Activated T-helper 9 cell treated with anti-CD3 and anti-CD28 coated beads, Interleukin-2, amount 50 U/mL, for 16 hours (primary cell): ENCODE data around the gene MRPS21.

Experiments
- DNase-seq: peaks from one replicate; pipeline ENCODE4 v3.0.0-alpha.2; 2020; ENCODE audit warnings: low read depth

Gene MRPS21

DNA sequence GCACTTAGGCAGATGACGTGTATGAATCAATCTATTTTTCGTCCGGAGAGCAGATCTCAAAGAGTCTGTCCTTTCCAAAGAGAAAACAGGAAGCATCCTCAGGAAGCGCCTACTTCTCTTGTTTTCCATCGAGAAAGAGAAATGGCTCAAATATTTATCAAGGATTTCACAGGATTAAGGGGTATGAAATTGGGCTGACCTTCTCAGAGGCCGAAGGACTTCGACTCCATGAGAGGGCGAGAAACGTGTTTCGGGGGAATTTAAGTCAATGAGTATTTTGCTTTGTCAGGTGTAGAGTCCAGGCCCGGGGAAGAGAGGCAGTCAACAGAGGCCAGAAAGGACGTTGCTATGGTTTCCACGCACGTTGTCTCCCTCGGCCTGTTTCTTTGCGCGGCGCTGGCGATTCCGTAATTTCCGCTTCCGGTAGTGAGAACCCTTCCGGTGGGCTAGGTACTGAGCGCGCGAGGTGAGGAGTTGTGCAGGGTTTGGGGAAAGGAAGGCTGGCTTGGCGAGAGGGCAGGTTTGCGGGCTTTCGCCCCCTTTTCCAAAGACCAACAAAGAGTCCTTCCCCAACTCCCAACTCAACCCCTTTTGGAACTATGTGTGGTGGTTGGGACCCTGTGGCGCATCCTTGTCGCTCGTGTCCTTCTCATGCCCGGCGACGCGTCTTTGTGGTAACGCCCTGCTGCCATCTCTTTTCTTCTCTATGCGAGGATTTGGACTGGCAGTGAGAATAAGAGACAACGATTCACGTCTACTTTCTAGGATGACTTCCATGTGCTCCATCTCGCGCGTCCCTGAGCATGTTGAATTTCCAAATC lies at the start of gene MRPS21:
MRPS21 (plus strand) TSS at position 429 of the 821 bp plus-strand sequence. CDS start 506 bp downstream, outside the sequence.
- DNase-seq: peak; percentile 78

GRCh38 chr1:150249936-150250335 lies 43.7 kb upstream of the MRPS21 start:
- DNase-seq: no peak

- DNase-seq: no peak
Observed at GRCh38 chr1:150256198-150256553, 37.5 kb upstream of the MRPS21 start.

- no peak for DNase-seq
Observed at GRCh38 chr1:150256554-150257341, 36.9 kb upstream of the MRPS21 start.

DNA sequence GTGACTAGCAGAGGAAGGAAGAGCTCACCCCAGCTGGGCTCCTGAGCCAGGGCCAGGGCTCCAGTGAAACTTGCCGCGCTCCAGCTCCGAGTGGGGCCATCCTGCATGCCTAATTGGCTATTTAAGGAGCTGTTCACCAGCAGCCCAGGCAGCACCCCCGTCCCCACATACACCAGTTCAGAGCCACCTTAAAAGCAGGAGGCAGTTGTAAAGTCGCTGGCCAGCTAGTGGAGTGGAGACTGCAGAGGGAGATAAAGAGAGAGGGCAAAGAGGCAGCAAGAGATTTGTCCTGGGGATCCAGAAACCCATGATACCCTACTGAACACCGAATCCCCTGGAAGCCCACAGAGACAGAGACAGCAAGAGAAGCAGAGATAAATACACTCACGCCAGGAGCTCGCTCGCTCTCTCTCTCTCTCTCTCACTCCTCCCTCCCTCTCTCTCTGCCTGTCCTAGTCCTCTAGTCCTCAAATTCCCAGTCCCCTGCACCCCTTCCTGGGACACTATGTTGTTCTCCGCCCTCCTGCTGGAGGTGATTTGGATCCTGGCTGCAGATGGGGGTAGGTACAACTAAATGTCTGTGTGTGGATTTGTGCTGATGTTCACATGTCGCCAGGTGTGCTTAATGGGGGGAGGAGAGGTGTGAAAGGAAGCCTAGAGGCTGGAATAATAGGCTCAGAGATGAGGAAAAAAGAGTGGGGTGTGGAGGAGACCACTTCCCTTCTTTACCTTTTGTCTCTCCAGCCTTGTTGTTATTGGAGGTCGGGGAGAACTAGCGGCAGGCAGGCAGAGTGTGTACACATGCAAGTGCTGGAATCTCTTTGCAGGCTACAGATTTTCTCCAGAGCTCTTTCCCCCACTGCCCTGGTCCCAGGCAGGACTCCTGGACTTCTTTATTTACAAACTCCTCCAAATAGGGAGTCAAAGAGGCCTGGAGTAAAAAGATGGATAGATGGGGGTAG lies 35.8 kb upstream of the MRPS21 start, which contains the start of gene CA14:
CA14 (plus strand) TSS at position 151 of the 962 bp plus-strand sequence; CDS start at position 506, 355 bp downstream.
- no peak for DNase-seq

- DNase-seq: no peak
Observed at GRCh38 chr1:150259217-150259616, 34.4 kb upstream of the MRPS21 start.

- DNase-seq: no peak
Observed at GRCh38 chr1:150259758-150260669, 33.6 kb upstream of the MRPS21 start.

- no peak for DNase-seq
Observed at GRCh38 chr1:150261367-150261766, 32.3 kb upstream of the MRPS21 start.

- DNase-seq: no peak
Observed at GRCh38 chr1:150262388-150263320, 31.0 kb upstream of the MRPS21 start.

DNA sequence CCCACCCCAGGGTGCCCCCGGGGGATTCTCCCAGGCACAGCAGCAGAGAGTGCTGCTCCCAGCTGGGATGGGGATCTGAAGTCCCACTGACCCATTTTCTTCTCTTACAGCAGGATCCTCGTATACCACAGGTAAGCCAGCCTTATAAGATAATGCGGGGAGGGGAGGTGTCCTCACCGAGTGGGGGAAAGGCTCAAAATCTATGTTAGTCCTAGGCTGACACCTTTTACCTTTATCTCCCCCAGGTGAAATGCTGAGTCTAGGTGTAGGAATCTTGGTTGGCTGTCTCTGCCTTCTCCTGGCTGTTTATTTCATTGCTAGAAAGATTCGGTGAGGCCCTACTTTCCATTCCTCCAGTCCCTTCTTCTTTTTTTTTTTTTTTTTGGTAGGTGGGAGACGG lies 30.1 kb upstream of the MRPS21 start:
- DNase-seq: no peak

- DNase-seq: no peak
Observed at GRCh38 chr1:150267896-150268295, 25.8 kb upstream of the MRPS21 start.

GRCh38 chr1:150268340-150268704 lies 25.3 kb upstream of the MRPS21 start:
- peak; percentile 15 for DNase-seq

DNA sequence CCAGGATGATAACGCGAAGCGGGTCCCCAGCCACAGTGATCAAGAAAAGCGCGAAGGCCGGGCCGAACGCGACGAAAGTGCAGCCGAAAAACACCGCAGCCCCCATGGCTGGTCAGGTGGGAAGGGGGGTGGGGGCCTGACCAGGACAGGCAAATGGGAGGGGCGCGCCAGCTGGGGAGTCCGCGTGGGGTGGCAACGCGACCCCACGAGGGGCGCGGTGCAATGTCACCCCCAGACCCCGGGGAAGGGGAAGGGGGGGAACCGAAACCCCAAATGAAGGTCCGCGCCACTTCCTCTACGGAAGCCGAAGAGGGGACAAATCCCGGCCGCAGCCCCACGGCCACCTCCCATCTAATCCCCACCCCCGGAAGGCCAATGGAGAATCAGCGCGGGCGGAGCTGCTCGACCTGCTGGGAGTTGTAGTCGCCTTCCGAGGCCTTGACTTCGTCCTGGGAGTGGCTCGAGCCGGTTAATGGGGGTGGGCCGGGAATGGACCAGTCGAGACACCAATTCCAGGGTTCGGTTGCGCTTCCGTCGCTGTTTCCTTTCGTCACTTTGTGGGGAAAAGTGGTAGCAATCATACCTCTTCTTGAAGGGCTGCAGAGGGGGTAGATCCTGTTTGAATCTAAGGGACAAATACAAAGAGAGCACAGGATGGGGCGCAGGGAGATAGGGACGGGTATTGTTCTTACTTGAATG lies 24.8 kb upstream of the MRPS21 start, which contains the start of gene APH1A:
APH1A (minus strand) TSS at position 312 of the 699 bp plus-strand sequence; CDS start at position 106, 206 bp downstream.
- peak; percentile 87 for DNase-seq

- no peak for DNase-seq
Observed at GRCh38 chr1:150269451-150269850, 24.2 kb upstream of the MRPS21 start.

DNA sequence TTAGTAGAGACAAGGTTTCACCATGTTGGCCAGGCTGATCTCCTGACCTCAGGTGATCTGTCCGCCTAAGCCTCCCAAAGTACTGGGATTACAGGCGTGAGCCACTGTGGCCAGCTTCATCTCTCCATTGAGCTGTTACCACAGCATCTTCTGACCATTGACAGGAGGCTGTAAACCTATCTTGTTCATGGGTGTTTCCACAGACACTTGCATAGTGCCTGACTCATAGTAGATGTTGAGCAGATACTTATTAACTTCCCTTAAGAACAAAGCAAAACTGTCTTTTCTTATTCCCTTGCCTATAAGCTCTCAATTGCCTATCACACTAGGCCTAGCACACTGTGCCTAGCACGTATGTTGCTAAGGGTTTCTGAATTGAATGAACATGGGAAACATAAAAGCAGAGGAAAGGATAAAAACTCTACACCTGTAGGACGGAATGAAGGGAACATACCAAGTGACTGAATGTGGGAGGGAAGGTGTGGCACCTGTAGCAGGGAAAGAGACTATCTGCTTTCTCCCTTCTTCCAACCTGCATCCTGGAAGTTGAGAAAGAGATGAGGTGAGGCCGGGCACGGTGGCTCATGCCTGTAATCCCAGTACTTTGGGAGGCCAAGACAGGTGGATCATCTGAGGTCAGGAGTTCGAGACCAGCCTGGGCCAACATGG lies 22.2 kb upstream of the MRPS21 start:
- DNase-seq: no peak

- DNase-seq: no peak
Observed at GRCh38 chr1:150273311-150273710, 20.4 kb upstream of the MRPS21 start.

DNA sequence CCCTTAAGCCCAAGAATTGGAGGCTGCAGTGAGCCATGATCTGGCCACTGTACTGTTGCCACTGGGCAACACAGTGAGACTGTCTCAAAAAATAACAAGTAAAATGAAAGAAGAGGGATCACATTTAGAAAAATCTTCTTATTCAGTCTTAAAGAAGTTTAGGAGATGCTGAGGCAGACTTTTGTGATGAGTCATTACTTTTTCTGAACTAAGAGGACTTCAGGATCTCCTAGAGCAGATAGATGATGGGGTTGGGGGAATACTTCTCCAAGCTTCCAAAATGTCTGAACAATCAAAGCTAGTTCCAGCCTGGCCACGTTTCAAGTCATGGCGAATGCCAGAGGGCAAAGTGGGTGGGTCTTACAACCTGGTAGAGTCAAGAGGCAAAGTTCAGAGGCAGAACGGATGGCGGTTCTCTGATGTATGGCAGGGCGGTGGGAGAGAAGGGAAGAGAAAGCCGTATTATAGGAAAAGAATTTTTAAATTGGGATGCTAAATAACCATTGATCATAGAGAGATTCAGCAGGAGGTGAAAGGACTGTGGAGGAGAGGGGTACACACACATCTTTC lies 13.4 kb upstream of the MRPS21 start:
- no peak for DNase-seq

- DNase-seq: peak; percentile 39
Observed at GRCh38 chr1:150281221-150281757, 12.4 kb upstream of the MRPS21 start.
